ENCODE data around the gene DOCK2. TPM values are rescaled to one million over a fixed set of nuclear protein-coding genes. Genes with fewer than 3 reads are reported as not detected.

The DOCK2 gene
- total and polyA plus RNA-seq, 2 donors from 2014 or later: 1.0 to 42.0 TPM

DNA sequence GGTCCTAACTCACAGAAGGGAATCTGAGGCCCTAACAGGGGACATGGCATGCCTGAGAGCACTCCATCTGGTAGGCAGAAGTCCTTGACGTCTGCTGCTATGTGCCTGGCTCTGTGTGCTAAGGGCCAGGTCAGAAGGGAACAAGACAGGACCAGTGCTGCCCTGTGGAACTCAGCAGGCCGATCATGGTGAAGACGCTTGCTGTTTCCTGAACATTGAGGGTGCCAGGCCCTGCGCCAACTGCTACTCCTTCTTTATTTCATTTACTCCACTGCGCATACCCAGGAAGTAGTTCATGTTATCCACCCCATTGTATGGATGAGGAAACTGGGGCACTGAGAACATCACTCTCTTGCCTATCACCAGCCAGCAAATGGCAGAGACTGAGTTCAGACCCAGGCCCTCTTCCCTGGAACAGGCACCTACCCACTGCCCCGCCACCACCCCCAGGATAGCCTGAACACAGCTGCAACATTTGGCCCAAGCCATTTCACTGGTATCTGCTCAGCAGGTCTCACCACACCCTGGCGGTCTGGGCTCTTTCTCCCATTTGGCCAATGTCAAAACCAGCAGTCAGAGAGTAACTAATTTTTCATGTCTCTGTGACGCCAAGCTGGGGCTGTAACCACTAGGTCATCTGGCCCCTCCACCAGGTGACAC, 443.8 kb downstream of the DOCK2 start:
- TF ChIP-seq, protein P1, sequence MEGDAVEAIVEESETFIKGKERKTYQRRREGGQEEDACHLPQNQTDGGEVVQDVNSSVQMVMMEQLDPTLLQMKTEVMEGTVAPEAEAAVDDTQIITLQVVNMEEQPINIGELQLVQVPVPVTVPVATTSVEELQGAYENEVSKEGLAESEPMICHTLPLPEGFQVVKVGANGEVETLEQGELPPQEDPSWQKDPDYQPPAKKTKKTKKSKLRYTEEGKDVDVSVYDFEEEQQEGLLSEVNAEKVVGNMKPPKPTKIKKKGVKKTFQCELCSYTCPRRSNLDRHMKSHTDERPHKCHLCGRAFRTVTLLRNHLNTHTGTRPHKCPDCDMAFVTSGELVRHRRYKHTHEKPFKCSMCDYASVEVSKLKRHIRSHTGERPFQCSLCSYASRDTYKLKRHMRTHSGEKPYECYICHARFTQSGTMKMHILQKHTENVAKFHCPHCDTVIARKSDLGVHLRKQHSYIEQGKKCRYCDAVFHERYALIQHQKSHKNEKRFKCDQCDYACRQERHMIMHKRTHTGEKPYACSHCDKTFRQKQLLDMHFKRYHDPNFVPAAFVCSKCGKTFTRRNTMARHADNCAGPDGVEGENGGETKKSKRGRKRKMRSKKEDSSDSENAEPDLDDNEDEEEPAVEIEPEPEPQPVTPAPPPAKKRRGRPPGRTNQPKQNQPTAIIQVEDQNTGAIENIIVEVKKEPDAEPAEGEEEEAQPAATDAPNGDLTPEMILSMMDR (IDR thresholded peaks at IDR 0.05; ENCODE audit: borderline replicate concordance, extremely low read depth, insufficient read depth): no peak
- Histone ChIP-seq H3K4me1 (ENCODE audit: control insufficient read depth in 2 of 3, insufficient read depth in 2 of 3, low read depth in 1 of 3, low read length in 3 of 3) (no peaks in the 10 kb centered on the region), H3K4me3 (ENCODE audit: low read length in 3 of 3) (no peak overlapping the region), H3K27me3 (ENCODE audit: control insufficient read depth, insufficient read depth, low read length) (no peaks in the 10 kb centered on the region), H3K27ac (ENCODE audit: low read depth in 2 of 2, low read length in 2 of 2) (no peak overlapping the region), H3K9ac (ENCODE audit: low read length in 3 of 3) (no peak overlapping the region), H3K36me3 (ENCODE audit: control insufficient read depth in 2 of 3, insufficient read depth in 3 of 3, low read length in 3 of 3) (no peaks in the 10 kb centered on the region), H3K9me3 (ENCODE audit: control insufficient read depth in 2 of 3, insufficient read depth in 1 of 3, low read length in 3 of 3) (no peaks in the 10 kb centered on the region)
- FAIRE-seq: no peak
- DNase-seq: no peak
- intact Hi-C loops (cut with DNase I): no loop called here

DNA sequence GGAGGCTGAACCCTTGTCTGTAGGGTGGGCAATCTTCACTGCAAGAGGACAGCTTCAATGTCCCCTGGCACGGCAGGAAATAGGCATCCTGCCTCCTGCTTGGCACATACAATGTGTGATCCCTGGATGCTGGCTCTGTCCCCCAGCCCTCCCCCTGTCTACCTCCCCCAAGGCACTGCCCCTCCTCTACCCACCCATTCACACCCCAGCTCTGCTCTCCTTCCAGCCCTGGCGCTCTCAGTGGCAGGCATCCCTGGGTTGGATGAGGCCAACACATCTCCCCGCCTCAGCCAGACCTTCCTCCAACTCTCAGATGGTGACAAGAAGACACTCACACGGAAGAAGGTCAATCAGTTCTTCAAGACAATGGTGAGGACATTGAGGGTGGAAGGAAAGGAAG, 444.5 kb downstream of the DOCK2 start:
- no peak for FAIRE-seq
- Histone ChIP-seq H3K4me1 (ENCODE audit: control insufficient read depth in 2 of 3, insufficient read depth in 2 of 3, low read depth in 1 of 3, low read length in 3 of 3) (no peaks in the 10 kb centered on the region), H3K27me3 (ENCODE audit: control insufficient read depth, insufficient read depth, low read length) (no peaks in the 10 kb centered on the region), H3K9me3 (ENCODE audit: control insufficient read depth in 2 of 3, insufficient read depth in 1 of 3, low read length in 3 of 3) (no peaks in the 10 kb centered on the region), H3K4me3 (ENCODE audit: low read length in 3 of 3) (no peak overlapping the region), H3K9ac (ENCODE audit: low read length in 3 of 3) (no peak overlapping the region), H3K27ac (ENCODE audit: low read depth in 2 of 2, low read length in 2 of 2) (no peak overlapping the region), H3K36me3 (ENCODE audit: control insufficient read depth in 2 of 3, insufficient read depth in 3 of 3, low read length in 3 of 3) (no peaks in the 10 kb centered on the region)
- intact Hi-C loops (cut with DNase I): no loop called here
- DNase-seq: no peak
- TF ChIP-seq, protein P1 (IDR thresholded peaks at IDR 0.05; ENCODE audit: borderline replicate concordance, extremely low read depth, insufficient read depth): no peak

DNA sequence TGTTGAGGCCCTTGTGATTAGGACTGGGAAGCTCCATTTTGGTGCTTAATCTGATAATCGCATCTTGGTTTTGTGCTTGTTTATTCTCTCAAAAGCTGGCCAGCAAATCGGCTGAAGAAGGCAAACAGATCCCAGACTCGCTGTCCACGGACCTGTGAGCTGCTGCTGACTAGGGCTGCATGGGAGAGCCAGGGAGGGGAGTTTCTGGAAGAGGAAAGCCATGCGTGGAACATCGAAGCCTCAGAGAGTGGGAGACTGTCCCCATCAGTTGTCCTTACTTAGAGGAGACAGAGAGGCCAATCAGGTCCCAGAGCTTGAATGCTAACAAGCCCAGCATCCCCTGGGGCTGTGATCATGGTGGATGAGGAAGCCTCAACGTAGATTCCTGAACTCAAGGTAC, 445.6 kb downstream of the DOCK2 start:
- Histone ChIP-seq H3K27ac (ENCODE audit: low read depth in 2 of 2, low read length in 2 of 2) (no peak overlapping the region), H3K4me3 (ENCODE audit: low read length in 3 of 3) (no peak overlapping the region), H3K4me1 (ENCODE audit: control insufficient read depth in 2 of 3, insufficient read depth in 2 of 3, low read depth in 1 of 3, low read length in 3 of 3) (no peaks in the 10 kb centered on the region), H3K36me3 (ENCODE audit: control insufficient read depth in 2 of 3, insufficient read depth in 3 of 3, low read length in 3 of 3) (no peaks in the 10 kb centered on the region), H3K9me3 (ENCODE audit: control insufficient read depth in 2 of 3, insufficient read depth in 1 of 3, low read length in 3 of 3) (no peaks in the 10 kb centered on the region), H3K27me3 (ENCODE audit: control insufficient read depth, insufficient read depth, low read length) (no peaks in the 10 kb centered on the region), H3K9ac (ENCODE audit: low read length in 3 of 3) (no peak overlapping the region)
- TF ChIP-seq, protein P1 (IDR thresholded peaks at IDR 0.05; ENCODE audit: borderline replicate concordance, extremely low read depth, insufficient read depth): no peak
- DNase-seq: no peak
- FAIRE-seq: no peak
- intact Hi-C loops (cut with DNase I): no loop called here

Measured in kidney (tissue), 14 donors.